ENCODE measurements around the gene PARP2. TPM values are rescaled to one million over a fixed set of nuclear protein-coding genes. Genes with fewer than 3 reads are reported as not detected.

Gene PARP2
- total and polyA plus RNA-seq, 10 donors, result 9.1 to 25.0 (median 14.7) TPM

DNA sequence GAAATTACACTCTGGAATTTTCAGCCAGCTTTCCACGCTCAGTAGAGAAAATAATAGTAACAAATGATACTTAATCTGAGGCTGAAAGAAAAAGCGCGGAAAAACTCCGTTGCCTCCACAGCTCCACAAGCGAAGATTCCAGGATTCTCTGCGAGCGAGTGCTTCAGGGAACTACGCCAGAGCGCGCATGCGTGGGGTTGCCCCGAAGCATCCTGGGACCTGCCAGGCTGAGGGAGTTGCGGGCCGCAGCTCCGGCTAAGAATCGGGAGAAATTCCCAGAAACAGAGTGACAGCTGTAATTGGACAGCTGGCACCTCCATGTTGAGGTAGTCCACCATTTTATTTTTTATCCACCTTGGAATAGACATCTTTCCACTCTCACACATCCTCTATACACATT, 25.7 kb upstream of the PARP2 start:
- DNase-seq, result no peak
- H3K36me3 ChIP-seq, result peaks cover 7 to 99% (median 63%) of the 10 kb centered on the region in 6 donors
- no peak overlapping the region for H3K27ac ChIP-seq
- no peak overlapping the region for H3K4me3 ChIP-seq
- 91 to 97% (median 96%) methylated on average over 16 of the region's 16 CpGs for WGBS, 5 donors
- no peaks in the 10 kb centered on the region for H3K9me3 ChIP-seq
- TF ChIP-seq POLR2AphosphoS5 (IDR thresholded peaks at IDR 0.05) (no peak), POLR2A (IDR thresholded peaks at IDR 0.05) (no peak)
- TF ChIP-seq, protein P1, sequence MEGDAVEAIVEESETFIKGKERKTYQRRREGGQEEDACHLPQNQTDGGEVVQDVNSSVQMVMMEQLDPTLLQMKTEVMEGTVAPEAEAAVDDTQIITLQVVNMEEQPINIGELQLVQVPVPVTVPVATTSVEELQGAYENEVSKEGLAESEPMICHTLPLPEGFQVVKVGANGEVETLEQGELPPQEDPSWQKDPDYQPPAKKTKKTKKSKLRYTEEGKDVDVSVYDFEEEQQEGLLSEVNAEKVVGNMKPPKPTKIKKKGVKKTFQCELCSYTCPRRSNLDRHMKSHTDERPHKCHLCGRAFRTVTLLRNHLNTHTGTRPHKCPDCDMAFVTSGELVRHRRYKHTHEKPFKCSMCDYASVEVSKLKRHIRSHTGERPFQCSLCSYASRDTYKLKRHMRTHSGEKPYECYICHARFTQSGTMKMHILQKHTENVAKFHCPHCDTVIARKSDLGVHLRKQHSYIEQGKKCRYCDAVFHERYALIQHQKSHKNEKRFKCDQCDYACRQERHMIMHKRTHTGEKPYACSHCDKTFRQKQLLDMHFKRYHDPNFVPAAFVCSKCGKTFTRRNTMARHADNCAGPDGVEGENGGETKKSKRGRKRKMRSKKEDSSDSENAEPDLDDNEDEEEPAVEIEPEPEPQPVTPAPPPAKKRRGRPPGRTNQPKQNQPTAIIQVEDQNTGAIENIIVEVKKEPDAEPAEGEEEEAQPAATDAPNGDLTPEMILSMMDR (IDR thresholded peaks at IDR 0.05 in 8 of 11, conservative IDR thresholded peaks at IDR 0.05 in 3 of 11), result no peak
- intact Hi-C loops (cut with DNase I; ENCODE audit: low total_unique reads), result no loop called here
- H3K4me1 ChIP-seq, result no peaks in the 10 kb centered on the region
- H3K27me3 ChIP-seq (replicated peaks in 1 of 7), result no peaks in the 10 kb centered on the region

DNA sequence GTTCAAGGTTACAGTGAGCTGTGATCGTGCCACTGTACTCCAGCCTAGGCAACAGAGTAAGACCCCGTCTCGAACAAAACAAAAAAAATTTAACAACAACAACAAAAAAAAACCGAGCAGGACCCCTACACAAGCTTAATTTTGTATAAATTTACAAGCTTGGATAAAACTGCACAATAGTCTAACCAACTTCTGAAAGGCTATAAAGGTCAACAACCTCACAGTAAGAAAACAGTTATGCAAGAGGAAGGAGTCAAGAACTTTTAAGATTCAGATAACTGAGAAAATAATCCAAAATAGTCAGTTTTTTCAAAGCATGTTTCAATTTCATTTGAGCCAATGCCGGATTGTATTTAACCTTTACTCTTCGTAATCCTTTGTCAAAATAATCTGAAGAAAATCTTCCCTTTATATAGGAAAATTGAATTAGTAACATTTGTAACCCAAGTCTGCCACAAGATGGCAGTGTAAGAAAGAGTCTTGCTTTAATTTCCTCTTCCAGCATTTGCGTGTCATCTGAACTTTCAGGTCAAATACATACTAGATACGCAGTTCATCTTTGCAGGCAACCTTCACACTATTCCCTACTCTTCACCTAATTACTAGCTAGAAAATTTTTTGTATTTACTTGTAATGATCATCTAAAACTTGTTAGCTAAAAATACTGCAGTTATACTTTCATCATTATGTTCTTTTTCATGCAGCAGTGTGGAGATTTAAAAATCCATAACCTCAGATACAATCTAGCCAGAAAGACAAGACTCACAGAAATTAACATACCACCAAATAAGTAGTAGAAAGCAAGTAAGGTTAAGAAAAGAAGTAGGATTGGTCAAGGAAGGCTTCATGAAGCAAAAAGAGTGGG, 16.2 kb upstream of the PARP2 start:
- Histone ChIP-seq H3K27ac (peak overlapping the region in 4 of 8 donors; percentile 8 to 42 (median 24)), H3K4me1 (peaks cover 6 to 42% (median 27%) of the 10 kb centered on the region in 6 donors), H3K9me3 (no peaks in the 10 kb centered on the region), H3K27me3 (replicated peaks in 1 of 7) (no peaks in the 10 kb centered on the region), H3K36me3 (peaks cover 0 to 57% (median 25%) of the 10 kb centered on the region in 6 donors), H3K4me3 (no peak overlapping the region)
- DNase-seq, result no peak
- TF ChIP-seq, protein P1 (IDR thresholded peaks at IDR 0.05 in 8 of 11, conservative IDR thresholded peaks at IDR 0.05 in 3 of 11), result peak; percentile 59 to 82 (median 75)
- no peak for TF ChIP-seq POLR2A (IDR thresholded peaks at IDR 0.05)
- intact Hi-C loops (cut with DNase I; ENCODE audit: low total_unique reads), result loop anchor here (5.0 kb wide), 2 partner anchors 280 to 365 kb away; no protein-coding TSS in a partner anchor
- WGBS, 5 donors, result 41 to 54% (median 45%) methylated on average over 8 of the region's 8 CpGs

DNA sequence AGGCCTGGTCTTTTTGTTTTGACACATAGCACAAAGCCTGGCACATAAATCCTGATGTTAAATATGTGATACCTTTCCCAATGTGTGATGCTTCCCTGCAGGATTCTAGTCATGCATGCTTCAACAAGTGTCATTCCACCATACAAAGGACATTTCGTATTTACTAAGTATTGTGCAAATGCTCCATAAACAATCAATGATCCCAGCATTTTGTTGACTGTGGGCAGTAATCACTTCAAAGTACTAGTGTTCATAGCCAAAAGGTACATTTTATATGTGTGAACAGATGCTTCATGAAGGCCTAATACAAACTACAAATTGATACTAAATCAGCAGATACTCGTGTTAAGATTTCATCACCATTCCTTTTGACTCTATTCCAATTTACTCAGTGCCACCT, 14.7 kb upstream of the PARP2 start:
- Histone ChIP-seq H3K4me1 (peaks cover 16 to 56% (median 37%) of the 10 kb centered on the region in 6 donors), H3K36me3 (peaks cover 0 to 43% (median 22%) of the 10 kb centered on the region in 6 donors), H3K27ac (peak overlapping the region in 1 of 8 donors; percentile 2), H3K27me3 (replicated peaks in 1 of 7) (no peaks in the 10 kb centered on the region), H3K4me3 (no peak overlapping the region), H3K9me3 (no peaks in the 10 kb centered on the region)
- no peak for TF ChIP-seq POLR2AphosphoS5 (IDR thresholded peaks at IDR 0.05)
- TF ChIP-seq, protein P1 (IDR thresholded peaks at IDR 0.05 in 8 of 11, conservative IDR thresholded peaks at IDR 0.05 in 3 of 11), result no peak
- no peak for TF ChIP-seq POLR2A (IDR thresholded peaks at IDR 0.05)
- 63 to 77% (median 67%) methylated on average over 2 of the region's 2 CpGs for WGBS, 5 donors
- no peak for DNase-seq
- intact Hi-C loops (cut with DNase I; ENCODE audit: low total_unique reads), result loop anchor here (5.0 kb wide), 2 partner anchors 279 to 364 kb away; no protein-coding TSS in a partner anchor

DNA sequence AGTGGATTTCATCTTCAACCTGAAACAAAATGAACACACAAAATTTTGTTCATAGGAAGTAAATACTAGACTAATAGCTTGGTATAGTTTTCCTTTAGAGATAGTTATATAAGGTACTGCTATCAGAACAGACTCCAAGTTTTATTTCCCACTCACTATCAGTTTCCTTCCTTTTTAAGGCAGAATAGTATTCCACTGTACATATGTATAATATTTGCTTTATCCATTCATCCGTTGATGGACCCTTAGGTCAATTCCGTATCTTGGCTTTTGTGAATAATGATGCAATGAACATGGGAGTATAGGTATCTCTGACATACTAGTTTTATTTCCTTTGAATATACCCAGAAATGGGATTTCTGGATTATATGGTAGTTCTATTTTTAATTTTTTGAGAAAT, 14.1 kb upstream of the PARP2 start:
- H3K9me3 ChIP-seq, result no peaks in the 10 kb centered on the region
- WGBS, 5 donors, result 43 to 94% (median 74%) methylated on average over 2 of the region's 2 CpGs
- TF ChIP-seq, protein P1 (IDR thresholded peaks at IDR 0.05 in 8 of 11, conservative IDR thresholded peaks at IDR 0.05 in 3 of 11), result no peak
- TF ChIP-seq POLR2AphosphoS5 (IDR thresholded peaks at IDR 0.05) (no peak), POLR2A (IDR thresholded peaks at IDR 0.05) (no peak)
- no peak for DNase-seq
- H3K4me3 ChIP-seq, result no peak overlapping the region
- H3K36me3 ChIP-seq, result peaks cover 0 to 37% (median 18%) of the 10 kb centered on the region in 6 donors
- no peaks in the 10 kb centered on the region for H3K27me3 ChIP-seq (replicated peaks in 1 of 7)
- intact Hi-C loops (cut with DNase I; ENCODE audit: low total_unique reads), result loop anchor here (5.0 kb wide), 2 partner anchors 278 to 363 kb away; no protein-coding TSS in a partner anchor
- H3K27ac ChIP-seq, result no peak overlapping the region
- H3K4me1 ChIP-seq, result peaks cover 16 to 60% (median 39%) of the 10 kb centered on the region in 6 donors

All from spleen (tissue), 11 donors.